Suprapubic skin (tissue), 3 donors: ENCODE results near the gene GADD45A.

Experiments used
- EP300 ChIP-seq: sonication (generic); formaldehyde crosslinking; IDR thresholded peaks from one replicate; pipeline ENCODE4 v1.6.1; 2017; ENCODE audit warnings: antibody characterized with exemption
- POLR2A ChIP-seq, 2 donors: fragments of 450-650 bp; IDR thresholded peaks; one replicate each; pipeline ENCODE4 v1.6.1; 2017; ENCODE audit warnings: antibody characterized with exemption in 2 of 2, mild to moderate bottlenecking in 2 of 2, moderate library complexity in 2 of 2
- TF ChIP-seq, protein P1 (sequence below), 2 donors: fragments of 200-600 bp in 1 of 2; fragments of 450-650 bp in 1 of 2; sonication (generic) in 1 of 2; IDR thresholded peaks; one replicate each; pipeline ENCODE4 v1.5.1; 2016 to 2019; ENCODE audit warnings: antibody characterized with exemption in 2 of 2, mild to moderate bottlenecking in 1 of 2, moderate library complexity in 1 of 2

GRCh38 chr1:67655581-67655980 lies 29.4 kb upstream of the GADD45A start:
- TF ChIP-seq EP300 (no peak), POLR2A (IDR thresholded peaks at IDR 0.05) (no peak)
- TF ChIP-seq, protein P1, sequence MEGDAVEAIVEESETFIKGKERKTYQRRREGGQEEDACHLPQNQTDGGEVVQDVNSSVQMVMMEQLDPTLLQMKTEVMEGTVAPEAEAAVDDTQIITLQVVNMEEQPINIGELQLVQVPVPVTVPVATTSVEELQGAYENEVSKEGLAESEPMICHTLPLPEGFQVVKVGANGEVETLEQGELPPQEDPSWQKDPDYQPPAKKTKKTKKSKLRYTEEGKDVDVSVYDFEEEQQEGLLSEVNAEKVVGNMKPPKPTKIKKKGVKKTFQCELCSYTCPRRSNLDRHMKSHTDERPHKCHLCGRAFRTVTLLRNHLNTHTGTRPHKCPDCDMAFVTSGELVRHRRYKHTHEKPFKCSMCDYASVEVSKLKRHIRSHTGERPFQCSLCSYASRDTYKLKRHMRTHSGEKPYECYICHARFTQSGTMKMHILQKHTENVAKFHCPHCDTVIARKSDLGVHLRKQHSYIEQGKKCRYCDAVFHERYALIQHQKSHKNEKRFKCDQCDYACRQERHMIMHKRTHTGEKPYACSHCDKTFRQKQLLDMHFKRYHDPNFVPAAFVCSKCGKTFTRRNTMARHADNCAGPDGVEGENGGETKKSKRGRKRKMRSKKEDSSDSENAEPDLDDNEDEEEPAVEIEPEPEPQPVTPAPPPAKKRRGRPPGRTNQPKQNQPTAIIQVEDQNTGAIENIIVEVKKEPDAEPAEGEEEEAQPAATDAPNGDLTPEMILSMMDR (IDR thresholded peaks at IDR 0.05): no peak
